ENCODE data around the gene P2RX1.

GRCh38 chr17:3951003-3951402 lies 34.7 kb upstream of the P2RX1 start:
- no peak for TF ChIP-seq POLR2AphosphoS5 (IDR thresholded peaks at IDR 0.05; ENCODE audit: low read depth, low read length)
- TF ChIP-seq TAF1 (IDR thresholded peaks at IDR 0.05; ENCODE audit: borderline replicate concordance, insufficient read depth, low read length): no peak
- no peak for TF ChIP-seq SIN3A (IDR thresholded peaks at IDR 0.05; ENCODE audit: borderline replicate concordance, insufficient read depth, low read length)
- no peak for TF ChIP-seq REST (IDR thresholded peaks at IDR 0.05; ENCODE audit: insufficient read depth in 1 of 2, low read depth in 2 of 2, low read length in 2 of 2)
- TF ChIP-seq FOXP2 (optimal IDR thresholded peaks at IDR 0.05; ENCODE audit: borderline replicate concordance, extremely low read depth, extremely low read length, insufficient read depth): no peak
